HG03064 (cell line): ENCODE data around the gene SAFB2.

Experiments
- ATAC-seq: cut with Tn5 transposase; IDR thresholded peaks from one replicate; pipeline ENCODE4 v1.9.1; 2021; ENCODE audit warnings: low read depth; ENCODE audit not compliant: unreplicated experiment

SAFB2 gene

DNA sequence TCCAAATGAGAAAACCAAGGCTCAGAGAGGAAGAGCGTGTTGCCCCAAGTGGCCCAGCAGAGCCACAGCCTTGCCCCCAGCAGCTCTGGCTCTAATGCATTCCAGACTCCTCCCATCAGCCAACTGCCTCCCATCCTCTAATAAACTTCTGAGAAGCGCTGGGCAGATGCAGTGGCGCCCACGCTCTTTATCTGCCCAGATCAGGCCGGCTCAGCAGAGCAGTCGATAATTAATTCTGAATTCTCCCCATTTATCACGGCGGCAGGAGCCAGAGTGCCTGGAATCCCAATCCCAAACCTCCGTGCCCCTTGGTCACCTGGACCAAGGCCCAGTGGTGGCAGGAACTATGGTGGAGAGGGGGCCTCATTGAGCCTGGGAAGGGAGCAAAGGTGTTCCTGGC lies 68.7 kb downstream of the SAFB2 start:
- no peak for ATAC-seq

- ATAC-seq = no peak
Measured at GRCh38 chr19:5547881-5548280, 74.7 kb downstream of the SAFB2 start.

DNA sequence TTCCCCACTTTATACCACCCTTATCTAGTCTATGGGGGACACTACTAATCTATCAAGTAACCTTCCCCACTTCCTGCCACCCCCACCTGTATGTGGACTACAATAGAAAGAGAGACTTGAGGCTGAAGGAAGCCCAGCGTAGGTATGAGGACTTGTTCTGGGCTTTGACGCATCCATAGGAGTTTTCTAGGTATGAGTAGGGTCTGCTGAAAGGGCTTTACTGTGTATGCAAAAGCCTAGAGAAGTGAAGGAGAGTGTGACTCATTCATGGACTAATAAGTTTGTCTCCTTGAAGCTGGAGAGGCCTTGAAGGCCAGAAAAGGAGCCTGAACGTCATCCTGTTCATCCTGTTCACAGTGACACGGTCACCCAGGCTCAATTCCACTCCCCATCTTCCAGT lies 76.6 kb downstream of the SAFB2 start:
- no peak for ATAC-seq

- no peak for ATAC-seq
Measured at GRCh38 chr19:5545051-5545450, 77.5 kb downstream of the SAFB2 start.

DNA sequence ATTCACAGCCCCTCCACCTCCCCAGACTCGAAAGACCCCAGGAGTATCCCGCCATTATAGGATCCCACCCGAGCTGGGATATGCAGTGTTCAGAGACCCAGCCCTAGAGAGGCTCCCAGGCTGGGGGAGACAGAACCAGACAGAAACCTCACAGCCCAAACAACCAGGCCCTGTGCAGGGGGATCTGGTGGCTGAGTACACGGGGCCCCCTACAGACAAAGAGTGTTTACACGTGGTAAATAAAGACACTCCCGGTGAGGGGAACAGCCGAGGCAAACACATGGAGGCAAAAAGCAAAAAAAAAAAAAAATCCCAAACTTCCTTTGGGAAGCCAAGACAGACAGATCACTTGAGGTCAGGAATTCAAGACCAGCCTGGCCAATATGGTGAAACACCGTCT lies 79.9 kb downstream of the SAFB2 start:
- no peak for ATAC-seq

DNA sequence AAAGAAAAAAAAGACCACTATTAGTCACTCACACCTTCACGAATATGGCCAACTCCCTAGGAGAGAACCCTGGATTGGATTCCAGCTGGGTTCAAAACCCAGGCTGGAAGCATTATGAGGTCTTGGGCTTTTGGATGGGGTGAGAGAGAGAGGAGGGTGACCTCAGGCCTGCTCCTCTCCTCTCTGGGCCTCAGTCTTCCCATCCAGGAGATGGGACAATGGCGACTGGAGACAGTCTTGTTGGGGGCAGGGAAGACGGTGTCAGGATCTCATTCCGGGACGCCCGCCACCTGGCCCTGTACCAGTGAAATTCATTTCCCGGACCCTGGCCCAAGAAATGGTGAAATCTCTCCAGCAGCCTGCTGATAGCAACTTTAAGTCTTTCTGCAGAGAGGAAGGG lies 81.1 kb downstream of the SAFB2 start:
- ATAC-seq = no peak

DNA sequence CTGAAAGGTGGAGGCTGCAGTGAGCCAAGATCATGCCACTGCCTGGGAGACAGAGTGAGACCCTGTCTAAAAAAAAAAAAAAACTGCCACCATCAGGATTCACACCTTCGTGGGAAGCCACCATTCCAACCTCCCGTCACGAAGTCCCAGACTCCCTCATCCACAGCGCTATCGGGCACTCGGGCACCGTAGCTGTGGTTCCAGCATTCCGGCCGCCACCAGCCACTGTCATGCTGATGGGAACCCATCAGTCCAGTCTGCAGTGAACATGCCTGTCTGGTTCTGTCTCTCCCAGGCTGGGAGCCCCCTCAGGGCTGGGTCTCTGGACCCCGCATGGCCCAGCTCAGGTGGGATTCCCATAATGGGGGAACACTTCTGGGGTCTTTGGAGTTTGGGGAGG lies 82.4 kb downstream of the SAFB2 start:
- no peak for ATAC-seq

DNA sequence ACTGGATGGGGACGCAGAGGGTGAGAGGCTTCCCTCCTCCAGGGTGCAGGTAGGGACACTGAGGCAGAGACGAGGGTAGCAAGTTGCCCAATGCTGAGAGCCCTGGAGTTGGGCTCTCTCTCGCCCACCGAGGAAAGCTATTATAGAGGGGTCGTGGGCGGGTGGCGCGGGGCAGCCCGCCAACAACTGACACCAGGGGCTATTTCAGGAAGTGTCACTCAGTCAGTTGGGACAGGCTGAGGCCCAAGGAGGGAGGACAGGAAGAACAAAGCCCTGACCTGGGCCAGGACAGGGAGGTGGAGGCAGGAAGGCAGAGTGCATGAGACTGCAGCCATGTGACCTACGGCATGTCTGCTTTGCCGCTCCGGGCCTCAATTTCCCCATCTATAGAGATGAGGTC lies 84.7 kb downstream of the SAFB2 start:
- ATAC-seq = no peak
